A549 (cell line): ENCODE measurements around the gene MIPOL1. TPM values are rescaled to one million over a fixed set of nuclear protein-coding genes. Genes with fewer than 3 reads are reported as not detected.
"Not testable (repeated sequence)": the region's sequence is repeated elsewhere in the genome, so short reads cannot be mapped to it uniquely, and the experiment has no call there.

ENCODE experiments used
- ATAC-seq, 2 experiments: fragments of 200-7000 bp in 1 of 2; fragments of >200 bp in 1 of 2; cut with Nextera tagmentation in 1 of 2; cut with Tn5 transposase in 1 of 2; 3 replicates each; pipeline versions ENCODE4 v1.8.0 to v1.9.1; 2018 to 2020; ENCODE audit warnings: mild to moderate bottlenecking in 1 of 2, moderate library complexity in 1 of 2
- CTCF ChIA-PET: fragments of 300-600 bp; sonication (Branson Sonifier 250); formaldehyde crosslinking; extraction: SDS; loops from one replicate; lab custom pipeline; 2021; ENCODE audit warnings: antibody characterized with exemption, inconsistent platforms; lab: Yijun Ruan, JAX
- POLR2A ChIA-PET: fragments of 350-600 bp; formaldehyde crosslinking; extraction: SDS; loops from one replicate; lab custom pipeline; 2021; ENCODE audit warnings: antibody characterized with exemption, inconsistent platforms; lab: Yijun Ruan, JAX
- DNase-seq, 2 experiments: peaks; one replicate each; pipeline versions ENCODE4 v3.0.0 to v3.0.0-alpha.2; 2011 to 2016; ENCODE audit warnings: low read depth in 1 of 2, low spot score in 1 of 2
- FAIRE-seq: peaks from 2 replicates; lab custom pipeline; 2011; peaks lifted over from hg19 to GRCh38; lab: Jason Lieb, UNC
- H3K27ac ChIP-seq, 2 experiments: fragments of >200 bp; sonication (Bioruptor Twin); formaldehyde crosslinking; 3 replicates each; pipeline ENCODE4 v1.5.1; 2016 to 2017
- H3K4me1 ChIP-seq: fragments of >200 bp; sonication (Bioruptor Twin); formaldehyde crosslinking; 3 replicates; pipeline ENCODE4 v1.6.1; 2016
- H3K4me2 ChIP-seq: fragments of >200 bp; sonication (Bioruptor Twin); formaldehyde crosslinking; 3 replicates; pipeline ENCODE4 v1.6.1; 2016
- H3K4me3 ChIP-seq: fragments of >200 bp; sonication (Bioruptor Twin); formaldehyde crosslinking; 3 replicates; pipeline ENCODE4 v1.5.1; 2016
- H3K9me3 ChIP-seq: fragments of >200 bp; sonication (Bioruptor Twin); formaldehyde crosslinking; 3 replicates; pipeline ENCODE4 v1.6.1; 2016
- CHD2 ChIP-seq: fragments of 150-350 bp; IDR thresholded peaks from 2 replicates; pipeline ENCODE4 v1.6.1; 2014; ENCODE audit warnings: low read length; ENCODE audit not compliant: partially characterized antibody
- EP300 ChIP-seq, 2 experiments: fragments of >200 bp; sonication (Bioruptor Twin); formaldehyde crosslinking; IDR thresholded peaks; 2 replicates in 1 of 2; 3 replicates in 1 of 2; pipeline ENCODE4 v1.6.1; 2016 to 2017
- ESRRA ChIP-seq: fragments of 150-350 bp; IDR thresholded peaks from 2 replicates; pipeline ENCODE4 v1.6.1; 2014; ENCODE audit warnings: mild to moderate bottlenecking, low read length, borderline replicate concordance
- HOXB5 ChIP-seq: fragments of 250-450 bp; sonication (Bioruptor Pico); IDR thresholded peaks from 2 replicates; pipeline ENCODE4 v1.5.0; 2020; ENCODE audit warnings: mild to moderate bottlenecking, moderate library complexity
- KDM5A ChIP-seq: fragments of 200-600 bp; sonication (generic); IDR thresholded peaks from 2 replicates; pipeline ENCODE4 v1.6.1; 2016; ENCODE audit warnings: antibody characterized with exemption, mild to moderate bottlenecking
- MAZ ChIP-seq: fragments of 150-350 bp; IDR thresholded peaks from 2 replicates; pipeline ENCODE4 v1.6.1; 2014; ENCODE audit warnings: antibody characterized with exemption, low read depth, low read length, borderline replicate concordance
- NFE2L2 ChIP-seq: fragments of 150-350 bp; conservative IDR thresholded peaks from 2 replicates; pipeline ENCODE4 v1.6.1; 2014; ENCODE audit warnings: low read length
- POLR2A ChIP-seq: IDR thresholded peaks from 2 replicates; pipeline ENCODE4 v1.6.1; 2012; ENCODE audit warnings: mild to moderate bottlenecking, low read length
- RARB ChIP-seq: fragments of 250-450 bp; sonication (Bioruptor Pico); IDR thresholded peaks from 2 replicates; pipeline ENCODE4 v1.8.0; 2021; ENCODE audit warnings: mild to moderate bottlenecking, moderate library complexity
- RCOR1 ChIP-seq: fragments of 150-350 bp; IDR thresholded peaks from 2 replicates; pipeline ENCODE4 v1.6.1; 2014; ENCODE audit warnings: antibody characterized with exemption, low read length, low read depth
- ZFP36 ChIP-seq: fragments of 450-650 bp; IDR thresholded peaks from 2 replicates; pipeline ENCODE4 v1.6.1; 2014; ENCODE audit warnings: borderline replicate concordance; ENCODE audit not compliant: partially characterized antibody
- WGBS: methylation state at CpG from one replicate; pipeline ENCODE4 v1.1.6; 2017; ENCODE audit errors: missing lambda C conversion rate; 5-methylcytosine and 5-hydroxymethylcytosine counted together
- polyA plus RNA-seq, 4 experiments: library from polyadenylated mRNA; depleted of rRNA in 3 of 4; stranded (reverse); fragments of >200 nt; fragmentation: RNase III in 1 of 4; extraction: RNeasy Plus Mini Kit Qiagen cat#74134 plus additional on column Dnase treatment in 1 of 4; gene quantifications; 2 replicates in 3 of 4; 3 replicates in 1 of 4; pipeline ENCODE4 v1.2.3, GENCODE V29; 2011 to 2017
- TF ChIP-seq, protein P1 (sequence below): IDR thresholded peaks from 2 replicates; pipeline ENCODE4 v1.6.1; 2012
- TF ChIP-seq, protein P2 (sequence below): fragments of 150-350 bp; IDR thresholded peaks from 2 replicates; pipeline ENCODE4 v1.6.1; 2014; ENCODE audit warnings: low read depth, mild to moderate bottlenecking, low read length
- TF ChIP-seq, protein P3 (sequence below): fragments of 200-600 bp; sonication (generic); IDR thresholded peaks from 2 replicates; pipeline ENCODE4 v1.6.1; 2016; ENCODE audit warnings: antibody characterized with exemption, mild to moderate bottlenecking, moderate library complexity
- TF ChIP-seq, protein P4 (sequence below): fragments of >200 bp; sonication (Bioruptor Twin); formaldehyde crosslinking; IDR thresholded peaks from 3 replicates; pipeline ENCODE4 v1.6.1; 2016
- TF ChIP-seq, protein P5 (sequence below): fragments of >200 bp; sonication (Bioruptor Twin); formaldehyde crosslinking; IDR thresholded peaks from 2 replicates; pipeline ENCODE4 v1.6.1; 2016

The MIPOL1 gene
- polyA plus RNA-seq, 2 of the 4 experiments (the other 2 are of a cell fraction), result 5.2 to 13.4 TPM

DNA sequence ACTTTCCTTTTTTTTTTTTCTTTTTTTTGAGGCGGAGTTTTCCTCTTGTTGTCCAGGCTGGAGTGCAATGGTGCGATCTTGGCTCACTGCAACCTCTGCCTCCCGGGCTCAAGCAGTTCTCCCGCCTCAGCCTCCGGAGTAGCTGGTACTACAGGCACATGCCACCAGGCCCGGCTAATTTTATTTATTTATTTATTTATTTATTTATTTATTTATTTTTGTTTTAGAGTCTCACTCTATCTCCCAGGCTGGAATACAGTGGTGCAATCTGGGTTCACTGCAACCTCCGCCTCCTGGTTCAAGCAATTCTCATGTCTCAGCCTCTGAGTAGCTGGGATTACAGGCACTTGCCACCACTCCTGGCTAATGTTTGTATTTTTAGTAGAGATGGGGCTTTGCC lies 16.9 kb upstream of the MIPOL1 start:
- DNase-seq, H3K4me2 ChIP-seq, FAIRE-seq, ATAC-seq, H3K4me3 ChIP-seq, H3K4me1 ChIP-seq, H3K27ac ChIP-seq, H3K9me3 ChIP-seq, POLR2A ChIA-PET: not testable (repeated sequence)
- CTCF ChIA-PET, result interaction anchor here (1.4 kb wide), 1 partner anchor 11 kb away, joined by 3 read pairs; no protein-coding TSS in a partner anchor
- WGBS, result 89% methylated on average over 7 of the region's 7 CpGs

DNA sequence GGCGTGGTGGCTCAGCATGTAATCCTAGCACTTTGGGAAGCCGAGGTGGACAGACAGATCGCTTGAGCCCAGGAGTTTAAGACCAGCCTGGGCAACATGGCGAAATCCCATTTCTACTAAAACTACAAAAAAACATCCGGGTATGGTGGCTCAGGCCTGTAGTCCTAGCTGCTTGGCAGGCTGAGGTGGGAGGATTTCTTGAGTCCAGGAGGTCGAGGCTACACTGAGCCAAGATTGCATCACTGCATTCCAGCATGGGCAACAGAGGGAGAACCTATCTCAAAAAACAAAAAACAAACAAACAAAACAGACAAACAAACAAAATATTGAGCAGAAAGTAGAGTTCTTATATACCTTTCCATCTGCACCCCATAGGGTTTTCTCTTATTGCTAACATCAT lies 16.3 kb upstream of the MIPOL1 start:
- FAIRE-seq (no peak), DNase-seq (no peak), ATAC-seq (no peak)
- POLR2A ChIA-PET, result interaction anchor here (1.0 kb wide), 1 partner anchor 16 kb away, joined by 3 read pairs; the partner anchor contains the start of gene MIPOL1
- no peaks in the 10 kb centered on the region for H3K4me1 ChIP-seq
- H3K4me3 ChIP-seq, result no peak overlapping the region
- H3K9me3 ChIP-seq, result no peaks in the 10 kb centered on the region
- WGBS, result 76% methylated on average over 6 of the region's 6 CpGs
- H3K4me2 ChIP-seq, result no peak overlapping the region
- TF ChIP-seq ESRRA (no peak), EP300 (IDR thresholded peaks at IDR 0.05) (no peak), POLR2A (no peak), RCOR1 (no peak), KDM5A (no peak), RARB (no peak), NFE2L2 (no peak), ZFP36 (no peak), MAZ (no peak), HOXB5 (CRISPR knock-in tag) (no peak), CHD2 (no peak)
- TF ChIP-seq, protein P1, sequence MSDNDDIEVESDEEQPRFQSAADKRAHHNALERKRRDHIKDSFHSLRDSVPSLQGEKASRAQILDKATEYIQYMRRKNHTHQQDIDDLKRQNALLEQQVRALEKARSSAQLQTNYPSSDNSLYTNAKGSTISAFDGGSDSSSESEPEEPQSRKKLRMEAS, result no peak
- TF ChIP-seq, protein P2, sequence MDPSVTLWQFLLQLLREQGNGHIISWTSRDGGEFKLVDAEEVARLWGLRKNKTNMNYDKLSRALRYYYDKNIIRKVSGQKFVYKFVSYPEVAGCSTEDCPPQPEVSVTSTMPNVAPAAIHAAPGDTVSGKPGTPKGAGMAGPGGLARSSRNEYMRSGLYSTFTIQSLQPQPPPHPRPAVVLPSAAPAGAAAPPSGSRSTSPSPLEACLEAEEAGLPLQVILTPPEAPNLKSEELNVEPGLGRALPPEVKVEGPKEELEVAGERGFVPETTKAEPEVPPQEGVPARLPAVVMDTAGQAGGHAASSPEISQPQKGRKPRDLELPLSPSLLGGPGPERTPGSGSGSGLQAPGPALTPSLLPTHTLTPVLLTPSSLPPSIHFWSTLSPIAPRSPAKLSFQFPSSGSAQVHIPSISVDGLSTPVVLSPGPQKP, result no peak
- TF ChIP-seq, protein P3, sequence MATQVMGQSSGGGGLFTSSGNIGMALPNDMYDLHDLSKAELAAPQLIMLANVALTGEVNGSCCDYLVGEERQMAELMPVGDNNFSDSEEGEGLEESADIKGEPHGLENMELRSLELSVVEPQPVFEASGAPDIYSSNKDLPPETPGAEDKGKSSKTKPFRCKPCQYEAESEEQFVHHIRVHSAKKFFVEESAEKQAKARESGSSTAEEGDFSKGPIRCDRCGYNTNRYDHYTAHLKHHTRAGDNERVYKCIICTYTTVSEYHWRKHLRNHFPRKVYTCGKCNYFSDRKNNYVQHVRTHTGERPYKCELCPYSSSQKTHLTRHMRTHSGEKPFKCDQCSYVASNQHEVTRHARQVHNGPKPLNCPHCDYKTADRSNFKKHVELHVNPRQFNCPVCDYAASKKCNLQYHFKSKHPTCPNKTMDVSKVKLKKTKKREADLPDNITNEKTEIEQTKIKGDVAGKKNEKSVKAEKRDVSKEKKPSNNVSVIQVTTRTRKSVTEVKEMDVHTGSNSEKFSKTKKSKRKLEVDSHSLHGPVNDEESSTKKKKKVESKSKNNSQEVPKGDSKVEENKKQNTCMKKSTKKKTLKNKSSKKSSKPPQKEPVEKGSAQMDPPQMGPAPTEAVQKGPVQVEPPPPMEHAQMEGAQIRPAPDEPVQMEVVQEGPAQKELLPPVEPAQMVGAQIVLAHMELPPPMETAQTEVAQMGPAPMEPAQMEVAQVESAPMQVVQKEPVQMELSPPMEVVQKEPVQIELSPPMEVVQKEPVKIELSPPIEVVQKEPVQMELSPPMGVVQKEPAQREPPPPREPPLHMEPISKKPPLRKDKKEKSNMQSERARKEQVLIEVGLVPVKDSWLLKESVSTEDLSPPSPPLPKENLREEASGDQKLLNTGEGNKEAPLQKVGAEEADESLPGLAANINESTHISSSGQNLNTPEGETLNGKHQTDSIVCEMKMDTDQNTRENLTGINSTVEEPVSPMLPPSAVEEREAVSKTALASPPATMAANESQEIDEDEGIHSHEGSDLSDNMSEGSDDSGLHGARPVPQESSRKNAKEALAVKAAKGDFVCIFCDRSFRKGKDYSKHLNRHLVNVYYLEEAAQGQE, result no peak
- TF ChIP-seq, protein P4, sequence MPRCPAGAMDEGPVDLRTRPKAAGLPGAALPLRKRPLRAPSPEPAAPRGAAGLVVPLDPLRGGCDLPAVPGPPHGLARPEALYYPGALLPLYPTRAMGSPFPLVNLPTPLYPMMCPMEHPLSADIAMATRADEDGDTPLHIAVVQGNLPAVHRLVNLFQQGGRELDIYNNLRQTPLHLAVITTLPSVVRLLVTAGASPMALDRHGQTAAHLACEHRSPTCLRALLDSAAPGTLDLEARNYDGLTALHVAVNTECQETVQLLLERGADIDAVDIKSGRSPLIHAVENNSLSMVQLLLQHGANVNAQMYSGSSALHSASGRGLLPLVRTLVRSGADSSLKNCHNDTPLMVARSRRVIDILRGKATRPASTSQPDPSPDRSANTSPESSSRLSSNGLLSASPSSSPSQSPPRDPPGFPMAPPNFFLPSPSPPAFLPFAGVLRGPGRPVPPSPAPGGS, result no peak
- TF ChIP-seq, protein P5, sequence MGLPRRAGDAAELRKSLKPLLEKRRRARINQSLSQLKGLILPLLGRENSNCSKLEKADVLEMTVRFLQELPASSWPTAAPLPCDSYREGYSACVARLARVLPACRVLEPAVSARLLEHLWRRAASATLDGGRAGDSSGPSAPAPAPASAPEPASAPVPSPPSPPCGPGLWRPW, result no peak
- no peak overlapping the region for H3K27ac ChIP-seq
- CTCF ChIA-PET, result interaction anchor here (1.0 to 3.4 kb wide), 3 partner anchors 10 to 49 kb away, joined by 3 to 10 read pairs (median 3); no protein-coding TSS in a partner anchor

DNA sequence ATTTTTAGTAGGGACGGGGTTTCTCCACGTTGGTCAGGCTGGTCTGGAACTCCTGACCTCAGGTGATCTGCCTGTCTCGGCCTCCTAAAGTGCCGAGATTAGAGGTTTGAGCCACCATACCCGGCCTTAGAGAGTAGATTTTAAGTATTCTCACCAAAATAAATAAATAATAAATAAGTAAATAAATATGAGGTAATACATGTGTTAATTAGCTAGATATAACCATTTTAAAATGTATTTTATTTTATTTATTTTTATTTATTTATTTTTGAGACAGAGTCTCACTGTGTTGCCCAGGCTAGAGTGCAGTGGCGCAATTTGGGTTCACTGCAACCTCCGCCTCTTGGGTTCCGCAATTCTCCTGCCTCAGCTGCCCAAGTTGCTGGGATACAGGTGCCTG lies 13.2 kb upstream of the MIPOL1 start:
- 73% methylated on average over 8 of the region's 8 CpGs for WGBS
- CTCF ChIA-PET, result interaction anchor here (3.4 kb wide), 1 partner anchor 34 kb away, joined by 10 read pairs; no protein-coding TSS in a partner anchor
- not testable (repeated sequence) for H3K9me3 ChIP-seq

More for the DNA sequence above, 13.2 kb upstream of the MIPOL1 start:
- H3K4me1 ChIP-seq, H3K4me2 ChIP-seq, FAIRE-seq, DNase-seq, H3K27ac ChIP-seq, H3K4me3 ChIP-seq, POLR2A ChIA-PET, ATAC-seq: not testable (repeated sequence)
